ENCODE measurements around the gene BPIFB4.

DNA sequence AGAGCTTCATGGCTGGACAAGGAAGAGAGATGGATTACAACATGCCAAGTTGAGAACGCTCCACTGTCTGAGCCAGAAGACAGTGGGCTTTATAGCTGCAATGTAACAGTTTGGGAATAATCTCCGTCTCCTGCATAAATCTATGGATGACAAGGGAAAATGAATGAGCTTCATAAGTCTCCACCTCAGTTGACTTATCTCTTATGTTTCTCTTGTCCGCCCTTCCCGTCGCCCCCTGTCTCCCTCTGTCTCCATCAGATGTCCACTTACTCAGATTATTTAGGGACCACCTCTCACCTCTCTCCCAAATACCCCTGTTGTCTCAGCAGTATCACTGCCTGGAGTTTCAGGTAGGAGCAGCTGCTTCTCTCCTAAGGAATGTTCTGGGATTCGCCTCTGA is 74.8 kb downstream of the BPIFB4 start:
- TF ChIP-seq POLR2AphosphoS5 (IDR thresholded peaks at IDR 0.05; ENCODE audit: borderline replicate concordance, low read depth, low read length): no peak
- no peak for TF ChIP-seq EZH2 (IDR thresholded peaks at IDR 0.05)
- TF ChIP-seq FOXP2 (optimal IDR thresholded peaks at IDR 0.05; ENCODE audit: control extremely low read depth, extremely low read length, insufficient read depth): no peak
